Stomach (tissue), 4 donors: ENCODE measurements around the gene CYTL1.
"Not testable (repeated sequence)": the region's sequence is repeated elsewhere in the genome, so short reads cannot be mapped to it uniquely, and the experiment has no call there.

ENCODE experiments used
- POLR2A ChIP-seq, 4 donors: fragments of 450-650 bp; IDR thresholded peaks; one replicate each; pipeline ENCODE4 v1.6.1; 2016; ENCODE audit warnings: antibody characterized with exemption in 4 of 4, control low read depth in 2 of 4, mild to moderate bottlenecking in 1 of 4, moderate library complexity in 1 of 4
- POLR2AphosphoS5 ChIP-seq, 3 donors: sonication (generic); formaldehyde crosslinking; IDR thresholded peaks; one replicate each; pipeline ENCODE4 v1.6.1; 2016; ENCODE audit warnings: antibody characterized with exemption in 3 of 3
- TF ChIP-seq, protein P1 (sequence below), 7 experiments: fragments of 450-650 bp in 4 of 7; fragments of 200-600 bp in 3 of 7; sonication (generic) in 3 of 7; IDR thresholded peaks; one replicate each; pipeline ENCODE4 v1.5.1; 2016 to 2019; ENCODE audit warnings: antibody characterized with exemption in 7 of 7, control low read depth in 2 of 7, mild to moderate bottlenecking in 1 of 7

DNA sequence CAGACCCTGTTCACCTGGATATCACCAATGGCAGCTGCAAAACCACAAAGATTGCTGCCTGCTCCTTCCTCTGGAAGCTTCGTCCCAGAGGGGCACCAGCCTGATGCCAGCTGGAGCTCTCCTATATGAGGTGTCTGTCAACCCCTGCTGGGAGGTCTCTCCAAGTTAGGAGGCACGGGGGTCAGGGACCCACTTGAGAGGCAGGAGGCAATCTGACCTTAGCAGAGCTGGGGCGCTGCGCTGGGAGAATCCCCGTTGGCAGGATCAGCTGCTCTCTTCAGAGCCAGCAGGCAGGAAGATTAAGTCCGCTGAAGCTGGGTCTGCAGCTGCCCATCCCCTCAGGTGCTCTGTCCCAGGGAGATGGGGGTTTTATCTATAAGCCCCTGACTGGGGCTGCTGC lies 17.6 kb downstream of the CYTL1 start:
- not testable (repeated sequence) for TF ChIP-seq POLR2A, POLR2AphosphoS5 (IDR thresholded peaks at IDR 0.05)
- TF ChIP-seq, protein P1, sequence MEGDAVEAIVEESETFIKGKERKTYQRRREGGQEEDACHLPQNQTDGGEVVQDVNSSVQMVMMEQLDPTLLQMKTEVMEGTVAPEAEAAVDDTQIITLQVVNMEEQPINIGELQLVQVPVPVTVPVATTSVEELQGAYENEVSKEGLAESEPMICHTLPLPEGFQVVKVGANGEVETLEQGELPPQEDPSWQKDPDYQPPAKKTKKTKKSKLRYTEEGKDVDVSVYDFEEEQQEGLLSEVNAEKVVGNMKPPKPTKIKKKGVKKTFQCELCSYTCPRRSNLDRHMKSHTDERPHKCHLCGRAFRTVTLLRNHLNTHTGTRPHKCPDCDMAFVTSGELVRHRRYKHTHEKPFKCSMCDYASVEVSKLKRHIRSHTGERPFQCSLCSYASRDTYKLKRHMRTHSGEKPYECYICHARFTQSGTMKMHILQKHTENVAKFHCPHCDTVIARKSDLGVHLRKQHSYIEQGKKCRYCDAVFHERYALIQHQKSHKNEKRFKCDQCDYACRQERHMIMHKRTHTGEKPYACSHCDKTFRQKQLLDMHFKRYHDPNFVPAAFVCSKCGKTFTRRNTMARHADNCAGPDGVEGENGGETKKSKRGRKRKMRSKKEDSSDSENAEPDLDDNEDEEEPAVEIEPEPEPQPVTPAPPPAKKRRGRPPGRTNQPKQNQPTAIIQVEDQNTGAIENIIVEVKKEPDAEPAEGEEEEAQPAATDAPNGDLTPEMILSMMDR (IDR thresholded peaks at IDR 0.05): not testable (repeated sequence)
